ENCODE measurements around the gene TARBP1.

The TARBP1 gene

GRCh38 chr1:234478481-234479309 lies at the start of gene TARBP1:
Gene TARBP1, minus strand, starts transcription at chr1:234479179. Its CDS starts 76 bp downstream, at chr1:234479103.
- in situ Hi-C loops (cut with HindIII; ENCODE audit: low sequenced_read_pairs) = no loop called here
- TF ChIP-seq CTCF (IDR thresholded peaks at IDR 0.05; ENCODE audit: low read depth, low read length) = no peak
- peak; percentile 68 for DNase-seq (ENCODE audit: low read depth, low spot score)
- peak within 1 kb of the TSS; percentile 70 for H3K4me3 ChIP-seq (ENCODE audit: low read depth, low read length)

GRCh38 chr1:234528074-234528865 lies 49.3 kb upstream of the TARBP1 start:
- in situ Hi-C loops (cut with HindIII; ENCODE audit: low sequenced_read_pairs) = no loop called here
- no peak for TF ChIP-seq CTCF (IDR thresholded peaks at IDR 0.05; ENCODE audit: low read depth, low read length)
- H3K4me3 ChIP-seq (ENCODE audit: low read depth, low read length) = no peak overlapping the region
- DNase-seq (ENCODE audit: low read depth, low spot score) = no peak

- DNase-seq (ENCODE audit: low read depth, low spot score) = no peak
- H3K4me3 ChIP-seq (ENCODE audit: low read depth, low read length) = no peak overlapping the region
- no peak for TF ChIP-seq CTCF (IDR thresholded peaks at IDR 0.05; ENCODE audit: low read depth, low read length)
- in situ Hi-C loops (cut with HindIII; ENCODE audit: low sequenced_read_pairs) = no loop called here
Observed at GRCh38 chr1:234527346-234527745, 48.4 kb upstream of the TARBP1 start.

GRCh38 chr1:234526922-234527321 lies 47.9 kb upstream of the TARBP1 start:
- in situ Hi-C loops (cut with HindIII; ENCODE audit: low sequenced_read_pairs) = no loop called here
- H3K4me3 ChIP-seq (ENCODE audit: low read depth, low read length) = no peak overlapping the region
- TF ChIP-seq CTCF (IDR thresholded peaks at IDR 0.05; ENCODE audit: low read depth, low read length) = no peak
- no peak for DNase-seq (ENCODE audit: low read depth, low spot score)

- DNase-seq (ENCODE audit: low read depth, low spot score) = no peak
- TF ChIP-seq CTCF (IDR thresholded peaks at IDR 0.05; ENCODE audit: low read depth, low read length) = no peak
- no peak overlapping the region for H3K4me3 ChIP-seq (ENCODE audit: low read depth, low read length)
- in situ Hi-C loops (cut with HindIII; ENCODE audit: low sequenced_read_pairs) = no loop called here
Observed at GRCh38 chr1:234525099-234525799, 46.3 kb upstream of the TARBP1 start.

- in situ Hi-C loops (cut with HindIII; ENCODE audit: low sequenced_read_pairs) = no loop called here
- no peak for TF ChIP-seq CTCF (IDR thresholded peaks at IDR 0.05; ENCODE audit: low read depth, low read length)
- DNase-seq (ENCODE audit: low read depth, low spot score) = no peak
- no peak overlapping the region for H3K4me3 ChIP-seq (ENCODE audit: low read depth, low read length)
Observed at GRCh38 chr1:234521836-234522235, 42.9 kb upstream of the TARBP1 start.

All from astrocyte of the spinal cord (primary cell).